Stimulated activated CD8-positive, alpha-beta memory T cell treated with anti-CD3 and anti-CD28 coated beads, Interleukin-15, amount 100 ng/mL, for 48 hours (primary cell): ENCODE data around the gene ADAMTS6.

Experiments used
- DNase-seq, 2 donors: peaks; one replicate each; pipeline ENCODE4 v3.0.0-alpha.2; 2020; ENCODE audit warnings: low read depth in 2 of 2

The ADAMTS6 gene

DNA sequence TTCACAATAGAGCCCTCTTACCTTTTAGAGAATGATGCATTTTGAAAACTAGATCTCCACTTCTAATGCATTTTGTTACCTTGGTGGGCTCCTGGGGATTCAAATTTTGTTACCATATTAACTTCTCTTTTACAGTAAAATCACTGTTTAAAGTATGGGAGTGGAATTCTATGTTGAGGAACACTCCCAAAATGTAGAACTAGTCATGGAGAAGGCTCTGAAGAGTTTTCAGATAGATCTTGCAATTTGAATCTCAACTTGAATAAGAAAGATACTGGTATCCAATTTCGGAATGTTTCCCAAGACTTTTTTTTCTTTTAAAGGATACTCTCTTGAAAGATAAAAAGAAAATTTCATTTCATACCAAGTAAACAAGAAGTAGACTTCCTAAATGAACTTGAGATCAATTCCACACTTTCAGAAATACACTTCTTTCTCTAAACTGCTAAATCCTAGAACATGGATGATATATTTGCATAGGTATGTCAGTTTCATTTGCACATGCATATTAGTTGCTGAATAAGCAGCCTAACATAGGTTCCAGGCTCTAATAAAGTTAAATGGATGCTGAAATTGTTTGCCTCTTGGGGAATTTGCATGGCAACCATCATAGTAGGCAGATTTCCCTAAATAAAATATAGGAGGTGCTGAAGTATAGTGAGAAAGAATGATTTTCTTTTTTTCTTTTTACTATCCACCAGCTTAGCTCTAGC is 205.4 kb downstream of the ADAMTS6 start:
- no peak for DNase-seq

DNA sequence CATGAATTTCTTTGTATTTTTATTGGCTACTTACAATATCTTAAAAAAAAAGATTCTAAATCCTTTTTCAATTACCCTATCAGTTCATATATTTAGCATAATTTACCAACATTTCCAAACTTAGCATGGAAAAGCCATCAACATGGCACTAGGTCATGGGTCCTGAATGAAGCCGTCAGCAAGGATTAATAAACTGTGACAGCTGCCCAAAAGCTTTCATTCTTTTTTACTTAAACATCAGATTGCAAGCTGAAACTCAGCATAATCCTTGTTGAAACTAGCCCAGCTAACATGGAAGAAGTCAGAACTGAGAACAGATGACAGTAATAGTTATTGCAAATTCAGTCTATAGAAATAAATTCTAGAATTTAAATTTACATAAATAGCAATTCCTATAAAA is 209.8 kb downstream of the ADAMTS6 start:
- DNase-seq, result no peak

DNA sequence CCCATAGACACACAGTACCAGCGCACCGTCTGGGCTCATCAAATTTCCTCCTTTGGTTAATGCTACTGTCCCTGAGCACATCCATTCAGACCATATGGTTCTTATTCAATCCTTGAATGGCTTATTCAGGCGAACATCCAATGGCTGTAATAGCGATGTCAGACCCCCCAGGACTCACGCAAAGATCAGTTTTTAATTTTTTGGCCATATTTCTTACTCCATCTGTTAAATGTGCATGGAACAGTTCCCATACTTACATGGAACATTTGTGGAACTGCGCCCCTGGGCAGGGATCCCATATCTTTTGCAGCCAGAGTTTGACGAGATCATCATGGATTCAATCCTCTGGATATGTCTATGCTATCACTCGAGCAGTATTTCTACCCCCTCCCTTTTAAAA is 213.2 kb downstream of the ADAMTS6 start:
- DNase-seq, result no peak

DNA sequence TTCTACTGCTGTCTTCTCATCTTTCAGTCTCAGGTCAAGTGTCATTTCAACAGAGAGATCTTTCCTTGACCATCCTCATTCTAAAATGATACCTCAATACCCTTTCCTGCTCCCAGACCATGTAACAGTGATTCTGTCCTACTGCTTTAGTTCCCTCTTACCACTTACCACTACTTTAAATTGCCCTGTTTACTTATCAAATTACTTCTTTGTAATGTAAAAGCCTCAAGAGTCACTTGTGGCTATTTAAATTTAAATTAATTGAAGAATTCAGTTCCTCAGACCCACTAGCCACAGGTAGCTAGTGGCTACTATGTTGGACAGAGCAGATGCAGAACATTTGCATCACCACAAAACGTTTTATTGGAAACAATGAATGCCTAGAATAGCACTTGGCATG is 217.3 kb downstream of the ADAMTS6 start:
- no peak for DNase-seq

DNA sequence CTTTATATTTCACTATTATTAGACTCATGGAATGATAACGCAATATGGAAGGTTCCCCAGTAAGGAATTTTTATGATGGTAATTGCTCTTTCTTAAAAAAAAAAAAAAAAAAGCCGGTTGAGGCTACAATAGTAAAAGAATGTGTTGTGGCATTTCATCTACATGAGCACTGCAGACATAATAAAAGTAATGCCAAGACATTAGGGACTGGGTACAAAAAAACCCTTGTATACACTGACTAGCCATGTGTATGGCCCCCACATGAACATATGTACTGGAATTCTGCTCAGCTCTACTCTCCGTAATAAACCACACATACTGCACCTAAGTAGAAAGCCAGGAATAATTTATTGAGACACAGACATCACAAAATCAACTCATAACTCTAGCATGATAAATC is 218.4 kb downstream of the ADAMTS6 start:
- no peak for DNase-seq

DNA sequence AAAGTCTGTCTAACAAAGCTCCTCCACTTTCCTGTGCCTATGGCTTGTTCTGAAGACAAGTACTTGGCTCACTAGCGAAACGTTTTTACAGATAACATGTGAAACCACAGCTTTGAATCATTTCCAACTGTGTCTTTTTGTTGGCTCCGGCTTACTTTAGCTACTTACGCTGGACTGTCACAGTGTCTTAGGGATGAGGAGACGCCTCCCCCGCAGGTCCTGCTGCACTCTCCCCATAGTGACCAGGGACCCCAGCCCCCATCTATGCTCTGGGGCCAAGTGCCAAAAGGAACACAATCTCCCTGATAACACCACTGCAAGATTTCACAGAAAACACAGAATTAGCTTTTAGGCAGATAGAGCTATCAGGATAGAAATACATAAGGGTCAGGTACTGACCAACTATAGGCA is 219.1 kb downstream of the ADAMTS6 start:
- DNase-seq, result no peak

DNA sequence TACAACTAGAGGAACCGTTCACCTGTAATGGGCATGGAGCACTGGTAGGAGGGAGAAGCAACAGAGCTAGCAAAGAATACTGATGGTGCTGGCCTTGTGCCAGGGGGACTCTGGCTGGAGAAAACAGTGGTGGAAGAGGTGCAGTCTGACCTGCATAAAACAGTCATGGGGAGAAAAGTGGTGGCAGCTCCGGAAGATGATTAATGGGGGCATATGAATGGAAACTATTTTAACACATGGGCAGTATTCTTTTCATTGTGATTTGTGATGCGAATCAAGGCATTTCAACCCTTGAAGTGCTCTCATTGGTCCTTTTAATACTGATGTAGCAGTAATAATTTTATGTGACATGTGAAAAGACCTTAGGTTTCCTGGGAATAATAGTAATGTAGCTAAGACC is 219.6 kb downstream of the ADAMTS6 start:
- no peak for DNase-seq

DNA sequence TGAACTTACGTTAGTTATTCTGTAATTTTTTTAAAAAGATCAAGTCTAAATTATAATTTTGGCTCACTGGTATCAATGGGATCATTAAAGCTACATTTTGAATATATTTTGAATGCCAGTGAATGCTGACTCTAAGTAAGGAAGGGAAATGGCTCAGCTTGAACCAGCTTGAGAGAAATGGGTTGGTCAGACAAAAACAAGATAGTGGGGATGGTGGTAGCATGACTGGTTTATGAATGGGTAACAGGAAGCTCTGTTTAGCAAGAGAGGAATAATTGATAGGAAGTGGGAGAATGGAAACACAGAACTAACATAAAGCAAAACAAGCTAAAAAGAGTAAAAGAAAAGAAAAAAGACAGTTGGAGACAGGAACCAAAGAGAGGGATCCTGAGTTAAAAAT is 220.2 kb downstream of the ADAMTS6 start:
- no peak for DNase-seq

DNA sequence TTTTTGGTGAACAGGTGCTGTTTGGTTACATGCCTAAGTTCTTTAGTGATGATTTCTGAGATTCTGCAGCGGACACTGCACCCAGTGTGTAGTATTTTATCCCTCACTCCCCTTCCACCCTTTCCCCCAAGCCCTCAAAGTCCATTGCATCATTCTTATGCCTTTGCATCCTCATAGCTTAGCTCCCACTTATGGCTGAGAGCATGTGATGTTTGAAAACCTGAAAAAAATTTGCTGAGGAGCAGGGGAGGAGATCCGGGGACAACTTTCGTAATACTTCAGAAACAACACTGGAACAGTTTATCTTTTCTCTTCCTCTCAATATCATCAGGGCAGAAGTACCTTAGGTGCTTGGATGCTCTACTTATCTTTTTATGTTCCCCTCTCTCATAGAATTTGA is 226.4 kb downstream of the ADAMTS6 start:
- no peak for DNase-seq

DNA sequence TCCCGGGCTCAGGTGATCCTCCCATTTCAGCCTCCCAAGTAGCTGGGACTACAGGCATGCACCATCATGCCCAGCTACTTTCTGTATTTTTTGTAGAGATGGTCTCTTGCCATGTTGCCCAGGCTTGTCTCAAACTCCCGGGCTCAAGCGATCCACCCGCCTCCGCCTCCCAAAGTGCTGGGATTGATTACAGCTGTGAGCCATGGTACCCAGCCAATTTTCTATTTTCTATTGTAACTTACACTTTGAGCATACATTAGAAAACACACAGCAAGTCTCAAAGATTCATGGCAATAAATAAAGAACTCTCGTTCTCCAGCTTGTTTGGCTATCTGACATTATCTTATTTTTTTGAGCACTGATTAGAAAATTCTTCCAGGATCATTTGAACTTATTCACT is 228.7 kb downstream of the ADAMTS6 start:
- no peak for DNase-seq

DNA sequence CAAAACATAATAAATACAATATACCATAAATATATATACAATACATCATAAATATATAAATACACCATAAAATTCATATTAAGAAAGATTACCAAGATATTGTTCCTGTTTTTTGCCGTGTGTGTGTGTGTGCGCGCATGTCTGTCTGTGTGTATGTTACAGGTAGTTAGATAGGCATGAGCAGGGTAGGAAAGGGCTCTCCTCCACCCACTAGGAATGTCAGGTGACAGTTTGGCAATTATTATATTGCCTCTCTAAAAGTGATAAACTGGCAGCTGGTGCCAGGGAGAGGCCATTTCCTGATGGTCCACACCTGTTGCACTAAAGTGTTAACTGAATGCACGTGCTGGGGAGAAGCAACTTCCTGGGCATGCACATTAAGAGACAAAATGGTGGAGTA is 232.8 kb downstream of the ADAMTS6 start:
- no peak for DNase-seq

DNA sequence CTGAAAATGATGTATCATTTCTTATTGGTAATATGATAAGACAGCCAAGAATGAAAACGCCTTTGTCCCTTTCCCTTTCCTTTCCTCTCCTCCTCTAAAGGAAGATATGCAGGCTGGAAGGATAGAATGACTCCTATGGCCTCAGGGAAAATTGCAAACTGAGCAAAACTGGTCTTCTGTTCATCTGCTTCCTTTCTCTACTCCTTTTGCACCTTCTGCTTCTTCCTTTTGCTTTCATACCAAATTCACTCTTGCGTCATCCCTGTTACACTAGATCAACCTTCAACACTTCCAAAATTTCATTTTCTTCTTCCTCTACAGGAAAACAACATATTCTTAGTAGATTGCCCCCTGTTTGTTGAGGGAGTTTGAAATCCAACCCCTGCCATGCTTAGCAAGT is 234.1 kb downstream of the ADAMTS6 start:
- no peak for DNase-seq

DNA sequence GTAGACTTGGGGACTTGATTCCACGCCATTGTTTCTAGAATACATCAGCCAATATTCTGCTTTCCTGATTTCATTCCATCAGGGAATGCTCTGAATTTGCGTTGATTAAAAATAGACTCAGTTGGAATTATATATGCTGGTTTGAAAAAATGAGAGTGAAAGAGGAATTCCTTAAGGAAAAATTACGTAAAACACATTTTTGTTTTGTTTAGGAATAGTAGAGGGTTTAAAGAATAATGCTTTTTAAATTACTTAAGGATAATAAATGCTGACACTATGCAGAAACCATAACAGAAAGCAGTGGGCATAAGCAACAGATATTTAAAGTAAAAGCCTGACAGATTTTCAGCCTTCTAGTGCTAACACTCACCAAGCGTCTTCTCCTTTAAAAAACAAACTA is 235.0 kb downstream of the ADAMTS6 start:
- no peak for DNase-seq

DNA sequence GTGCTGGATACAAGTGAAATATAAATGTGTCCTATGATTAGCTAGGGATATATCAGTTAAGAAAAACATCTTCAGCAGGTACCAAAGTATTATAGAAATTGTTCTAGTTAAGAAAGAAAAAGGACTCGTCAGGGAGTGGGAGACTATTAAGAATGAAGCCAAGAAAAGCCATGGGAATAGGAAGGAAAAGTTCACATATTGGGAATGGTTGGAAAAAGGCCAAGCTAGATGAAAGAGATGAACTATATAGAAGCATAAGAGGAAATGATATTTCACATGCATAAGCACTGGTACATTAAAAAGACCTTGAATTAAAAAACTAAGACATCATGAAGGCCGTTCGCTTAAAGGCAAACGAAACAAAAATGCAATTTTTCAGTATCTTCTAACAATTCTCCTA is 237.7 kb downstream of the ADAMTS6 start:
- no peak for DNase-seq

DNA sequence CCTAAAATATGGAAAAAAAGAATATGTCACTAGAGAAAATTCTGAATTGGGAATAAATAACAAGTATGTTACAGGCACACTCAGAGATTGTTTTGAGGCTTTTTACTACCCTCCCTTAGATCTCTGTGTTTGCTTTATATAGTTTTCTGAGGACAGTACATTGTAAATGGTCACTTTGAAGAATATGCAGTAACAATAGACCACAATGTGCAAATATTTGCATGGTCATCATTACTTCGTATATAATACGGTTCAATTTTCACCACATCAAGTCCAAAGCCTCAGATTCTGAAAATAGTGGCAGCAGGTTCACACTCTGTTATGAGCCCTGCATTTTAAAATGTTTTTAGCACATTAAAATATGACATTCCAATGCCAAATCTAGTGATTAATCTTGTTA is 238.6 kb downstream of the ADAMTS6 start:
- no peak for DNase-seq

DNA sequence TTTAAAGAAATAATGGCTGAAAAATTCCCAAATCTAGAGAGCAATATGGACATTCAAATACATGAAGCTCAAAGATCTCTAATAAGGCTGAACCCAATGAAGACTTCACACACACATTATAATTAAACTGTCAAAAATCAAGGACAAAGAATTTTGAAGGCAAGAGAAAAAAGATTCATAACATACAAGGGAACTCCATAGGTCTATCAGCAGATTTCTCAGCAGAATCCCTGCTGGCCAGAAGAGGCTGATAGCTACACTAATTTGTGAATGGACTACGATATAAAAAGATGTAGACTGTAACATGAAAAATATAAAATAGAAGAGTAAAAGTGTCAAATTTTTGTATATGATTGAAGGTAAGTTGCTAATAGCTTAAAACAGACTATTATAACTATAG is 251.9 kb downstream of the ADAMTS6 start:
- no peak for DNase-seq

DNA sequence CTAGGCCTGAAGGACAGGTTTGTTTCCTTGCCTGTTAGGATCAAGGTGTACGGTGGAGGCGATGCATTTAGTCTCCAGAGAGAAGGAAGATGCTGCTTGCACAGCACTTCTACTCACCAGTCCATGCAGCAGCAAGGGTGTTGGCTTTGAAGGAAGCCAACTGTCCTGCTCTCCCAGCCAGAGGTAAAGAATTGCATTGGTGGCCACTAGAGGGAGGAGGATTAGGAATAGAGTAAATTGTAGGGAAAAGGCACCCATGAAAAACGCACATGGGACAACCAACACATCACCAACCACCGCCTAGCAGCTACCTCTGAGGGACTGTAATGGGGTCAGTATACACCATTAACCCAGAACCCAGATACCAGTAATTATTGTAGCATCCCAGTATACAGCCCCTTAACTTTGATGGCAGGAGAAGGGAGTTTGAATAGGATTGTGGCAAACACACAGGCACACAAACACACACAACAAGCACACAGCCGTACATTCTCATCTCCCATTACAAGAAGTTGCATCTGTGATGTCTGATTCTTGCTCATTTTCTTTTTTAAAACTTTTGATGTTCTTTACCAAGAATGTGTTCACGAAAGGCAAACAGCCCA is 267.7 kb downstream of the ADAMTS6 start:
- DNase-seq, result no peak

DNA sequence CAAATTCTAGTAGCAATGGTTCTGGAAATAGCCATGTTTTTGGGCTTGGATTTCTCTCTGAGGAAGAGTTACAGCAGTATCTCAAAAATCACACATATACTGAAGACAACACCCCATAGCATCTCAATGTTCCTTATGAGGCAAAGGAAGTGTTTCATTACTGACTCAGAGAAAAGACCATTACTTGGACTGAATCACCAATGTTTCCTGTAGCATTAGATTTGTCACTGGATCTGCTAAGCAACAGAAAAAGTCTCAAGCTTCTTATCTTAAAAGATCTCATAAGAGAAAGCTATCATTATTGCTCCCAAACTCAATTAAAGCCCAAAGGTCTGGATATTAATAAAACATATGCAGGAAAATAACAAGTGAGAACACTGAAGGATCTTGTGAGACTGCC is 272.4 kb downstream of the ADAMTS6 start:
- DNase-seq, result no peak

DNA sequence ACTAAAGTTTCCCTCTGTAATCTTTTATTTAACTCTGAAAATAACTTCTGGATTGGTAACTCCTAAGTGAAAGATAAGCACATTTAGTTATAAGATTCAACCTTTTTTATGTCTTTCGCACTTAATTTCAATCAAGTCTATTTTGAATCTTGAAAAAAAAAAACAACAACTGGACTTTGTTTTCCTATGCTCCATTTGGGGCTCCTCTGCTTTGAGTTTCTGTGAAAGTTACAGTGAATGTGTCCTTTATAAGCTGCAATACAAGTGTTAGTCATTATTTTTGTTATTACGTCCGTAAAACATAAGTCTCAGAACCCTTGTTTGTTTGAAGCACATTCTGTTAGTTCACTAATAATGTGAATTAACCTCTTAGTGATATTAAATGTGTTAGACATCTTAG is 276.8 kb downstream of the ADAMTS6 start:
- no peak for DNase-seq

DNA sequence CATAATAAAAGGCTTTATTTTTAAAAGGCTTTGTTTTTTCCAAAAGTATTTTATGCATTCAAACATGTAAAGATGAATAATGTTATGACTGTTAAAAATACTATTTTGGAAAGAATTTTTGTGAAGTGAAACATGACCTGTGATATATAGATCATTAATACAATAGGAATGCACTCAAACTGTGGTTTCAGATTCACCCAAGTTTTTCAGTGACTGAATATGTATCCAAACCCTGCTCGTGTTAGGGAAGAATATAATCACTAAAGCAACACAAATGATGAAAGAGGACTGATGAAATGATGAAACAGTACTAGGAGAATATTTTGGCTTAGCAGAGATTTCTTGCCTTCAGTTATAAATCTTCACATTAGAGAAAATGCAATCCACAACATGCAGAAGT is 278.0 kb downstream of the ADAMTS6 start:
- DNase-seq, result no peak

DNA sequence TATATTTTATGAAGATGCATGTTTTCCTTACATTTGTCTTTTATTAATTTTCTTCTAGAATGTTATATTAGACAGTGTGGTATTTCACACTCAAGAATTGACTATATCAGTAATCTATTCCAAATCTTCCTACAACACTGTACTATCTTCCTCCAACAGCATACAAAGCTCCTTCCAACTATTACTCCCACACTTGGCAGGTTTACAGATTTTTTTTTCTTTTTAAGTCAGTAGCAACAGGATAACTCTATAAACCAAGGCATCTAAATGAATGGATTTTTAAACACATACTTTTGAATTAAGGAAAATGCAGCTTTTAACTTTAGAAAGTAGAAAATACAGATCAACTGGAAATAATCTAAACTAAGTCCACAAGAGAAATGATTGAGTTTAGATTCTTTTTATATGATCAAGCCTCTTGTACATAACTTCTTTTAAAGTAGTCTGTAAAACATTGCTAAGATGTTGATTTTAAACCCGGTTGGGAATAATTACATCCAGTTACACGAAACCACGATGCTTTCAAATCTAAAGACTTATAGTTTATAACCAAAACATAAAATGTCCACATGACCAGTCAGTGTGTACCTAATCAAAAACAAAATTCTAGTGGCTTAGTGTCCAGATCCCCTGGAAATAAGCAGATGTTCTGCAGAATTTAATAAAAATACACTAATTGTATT is 281.6 kb downstream of the ADAMTS6 start:
- no peak for DNase-seq

DNA sequence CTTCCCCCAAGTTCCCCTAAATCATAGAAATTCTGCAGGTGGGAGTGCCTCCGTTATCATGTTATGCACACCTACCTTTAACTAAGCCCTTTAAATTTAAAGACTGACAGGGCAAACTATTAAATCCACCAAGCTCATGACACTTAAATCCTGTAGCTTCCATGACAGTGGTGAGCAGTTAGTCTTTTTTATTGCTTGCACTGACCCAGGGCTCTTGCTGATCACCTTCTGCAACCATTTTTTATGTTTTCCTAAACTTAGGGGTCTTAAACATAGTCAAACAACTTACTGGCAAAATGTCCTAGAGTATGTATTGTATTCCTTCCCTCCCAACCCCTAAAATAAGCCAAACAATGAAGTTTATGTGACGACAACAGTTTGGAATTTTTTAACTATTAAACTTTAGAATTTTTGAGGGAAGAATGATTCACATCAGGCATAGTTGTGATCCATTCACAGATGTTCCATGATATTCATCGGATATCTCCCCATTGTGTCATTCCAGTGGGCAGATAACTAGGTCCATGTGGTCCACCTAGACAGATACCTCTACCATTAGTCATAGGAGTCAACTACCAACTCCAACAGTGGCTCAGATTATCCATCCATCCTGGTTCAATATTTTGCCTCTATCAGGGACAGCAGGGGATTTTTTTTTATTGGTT is 283.1 kb downstream of the ADAMTS6 start:
- no peak for DNase-seq
